GM20000 (cell line): Measurements from ENCODE around the gene SLC1A2.

ENCODE experiments used
- DNase-seq: peaks from one replicate; pipeline ENCODE4 v3.0.0; 2012; ENCODE audit warnings: low spot score
- TF ChIP-seq, protein P1 (sequence below): IDR thresholded peaks from 2 replicates; pipeline ENCODE4 v1.5.1; 2012; ENCODE audit warnings: mild to moderate bottlenecking, control low read depth; ENCODE audit errors: extremely low read depth, missing control alignments

SLC1A2 gene

DNA sequence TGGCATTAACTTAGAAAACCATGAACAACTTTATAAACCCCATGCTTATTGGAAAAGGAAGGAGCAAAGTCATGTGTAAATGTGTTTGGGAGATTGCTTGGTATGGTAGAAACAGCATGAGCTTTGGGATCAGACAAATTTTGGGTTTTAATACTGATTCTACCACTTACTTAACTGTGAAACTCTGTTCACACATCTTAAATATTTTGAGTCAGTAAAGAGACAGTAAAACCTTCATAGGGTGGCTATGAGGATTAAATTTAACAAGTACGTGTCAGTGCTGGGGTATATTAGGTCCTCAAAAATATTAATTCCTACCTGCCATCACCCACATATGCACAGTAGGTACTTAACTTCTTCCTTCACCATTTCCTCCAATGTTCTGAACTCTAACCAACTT is 183.9 kb downstream of the SLC1A2 start:
- no peak for DNase-seq

DNA sequence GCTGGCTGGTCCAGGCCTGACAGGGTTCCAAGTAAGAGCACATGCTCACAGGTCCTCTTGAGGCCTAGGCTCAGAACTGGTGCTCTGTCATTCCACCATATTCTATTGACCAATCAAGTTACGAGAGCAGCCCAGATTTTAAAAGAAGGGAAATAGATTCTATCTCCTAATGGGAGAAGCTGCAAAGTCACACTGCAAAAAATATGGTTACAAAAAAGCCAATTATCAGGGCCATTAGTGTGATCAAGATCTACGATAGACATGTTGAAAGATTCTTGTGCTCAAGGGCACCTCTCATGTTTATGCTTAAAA is 184.2 kb downstream of the SLC1A2 start:
- TF ChIP-seq, protein P1, sequence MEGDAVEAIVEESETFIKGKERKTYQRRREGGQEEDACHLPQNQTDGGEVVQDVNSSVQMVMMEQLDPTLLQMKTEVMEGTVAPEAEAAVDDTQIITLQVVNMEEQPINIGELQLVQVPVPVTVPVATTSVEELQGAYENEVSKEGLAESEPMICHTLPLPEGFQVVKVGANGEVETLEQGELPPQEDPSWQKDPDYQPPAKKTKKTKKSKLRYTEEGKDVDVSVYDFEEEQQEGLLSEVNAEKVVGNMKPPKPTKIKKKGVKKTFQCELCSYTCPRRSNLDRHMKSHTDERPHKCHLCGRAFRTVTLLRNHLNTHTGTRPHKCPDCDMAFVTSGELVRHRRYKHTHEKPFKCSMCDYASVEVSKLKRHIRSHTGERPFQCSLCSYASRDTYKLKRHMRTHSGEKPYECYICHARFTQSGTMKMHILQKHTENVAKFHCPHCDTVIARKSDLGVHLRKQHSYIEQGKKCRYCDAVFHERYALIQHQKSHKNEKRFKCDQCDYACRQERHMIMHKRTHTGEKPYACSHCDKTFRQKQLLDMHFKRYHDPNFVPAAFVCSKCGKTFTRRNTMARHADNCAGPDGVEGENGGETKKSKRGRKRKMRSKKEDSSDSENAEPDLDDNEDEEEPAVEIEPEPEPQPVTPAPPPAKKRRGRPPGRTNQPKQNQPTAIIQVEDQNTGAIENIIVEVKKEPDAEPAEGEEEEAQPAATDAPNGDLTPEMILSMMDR: no peak
- no peak for DNase-seq

More for the DNA sequence above, 183.9 kb downstream of the SLC1A2 start:
- TF ChIP-seq, protein P1: no peak

DNA sequence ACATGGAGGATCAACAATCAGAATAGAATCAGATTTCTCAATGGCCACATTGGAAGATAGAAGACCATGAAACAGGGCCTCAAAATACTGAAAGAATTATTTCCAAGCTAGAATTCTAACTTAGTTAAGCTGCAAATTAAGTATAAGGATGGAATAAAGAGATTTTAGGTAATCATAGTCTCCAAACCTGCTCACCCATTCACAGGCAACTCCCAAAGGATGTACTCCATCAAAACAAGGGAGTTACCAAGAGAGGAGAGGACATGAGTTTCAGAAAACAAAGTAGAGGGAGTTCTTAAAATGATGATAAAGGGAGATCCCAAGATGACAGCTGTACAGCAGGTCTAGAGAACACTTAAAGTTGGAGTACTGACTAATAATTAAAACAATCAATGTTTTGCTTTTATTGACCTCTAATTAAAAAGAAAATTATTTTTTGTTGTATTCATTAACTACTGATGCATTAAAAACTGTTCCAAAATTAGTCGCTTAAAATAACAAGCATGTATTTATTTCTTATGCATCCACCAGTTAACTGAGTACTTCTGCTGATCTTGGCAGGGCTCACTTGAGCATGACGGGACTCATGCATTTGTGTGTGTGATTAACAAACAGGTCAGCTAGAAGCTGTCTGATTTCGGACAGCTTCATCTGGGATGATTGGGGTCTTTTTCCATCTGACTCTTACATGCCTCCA is 184.8 kb downstream of the SLC1A2 start:
- TF ChIP-seq, protein P1: no peak
- no peak for DNase-seq

DNA sequence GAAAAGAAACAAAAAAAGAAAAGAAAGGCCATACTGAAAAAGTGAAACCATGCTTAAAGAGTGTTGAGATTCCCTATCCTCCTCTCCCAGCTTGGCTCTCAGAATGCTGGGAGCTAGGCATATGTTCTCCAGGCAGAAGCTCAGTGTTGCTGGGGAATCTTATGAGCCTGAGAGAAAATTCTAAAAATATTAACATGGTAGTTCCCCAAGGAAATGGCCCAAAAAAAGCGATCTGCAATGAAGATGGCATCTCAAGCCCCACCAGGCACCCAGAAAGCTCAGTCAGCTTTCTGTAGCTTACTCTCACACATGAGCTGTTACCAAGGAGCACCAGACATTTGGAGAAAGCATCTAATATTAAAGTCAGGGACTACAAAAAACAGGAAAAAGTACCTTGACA is 185.8 kb downstream of the SLC1A2 start:
- TF ChIP-seq, protein P1: no peak
- DNase-seq: no peak

DNA sequence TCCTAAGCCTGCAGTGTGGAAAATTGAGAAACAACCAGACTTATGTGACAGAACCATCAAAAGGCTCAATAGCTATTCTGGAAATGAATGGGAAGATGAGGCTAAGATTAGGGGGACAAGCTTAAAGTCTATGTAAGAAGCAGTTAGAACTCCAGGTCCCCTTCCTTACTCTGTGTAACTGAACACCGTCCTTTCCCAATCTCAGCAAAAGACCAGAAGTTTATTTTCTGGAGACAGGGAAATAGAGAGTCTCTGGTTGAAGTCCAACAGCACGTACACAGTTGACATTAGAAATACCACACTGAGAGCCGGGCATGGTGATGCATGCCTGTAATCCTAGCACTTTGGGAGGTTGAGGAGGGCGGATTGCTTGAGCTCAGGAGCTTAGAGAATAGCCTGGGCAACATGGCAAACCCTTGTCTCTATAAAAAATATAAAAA is 186.4 kb downstream of the SLC1A2 start:
- DNase-seq: no peak
- TF ChIP-seq, protein P1: no peak

DNA sequence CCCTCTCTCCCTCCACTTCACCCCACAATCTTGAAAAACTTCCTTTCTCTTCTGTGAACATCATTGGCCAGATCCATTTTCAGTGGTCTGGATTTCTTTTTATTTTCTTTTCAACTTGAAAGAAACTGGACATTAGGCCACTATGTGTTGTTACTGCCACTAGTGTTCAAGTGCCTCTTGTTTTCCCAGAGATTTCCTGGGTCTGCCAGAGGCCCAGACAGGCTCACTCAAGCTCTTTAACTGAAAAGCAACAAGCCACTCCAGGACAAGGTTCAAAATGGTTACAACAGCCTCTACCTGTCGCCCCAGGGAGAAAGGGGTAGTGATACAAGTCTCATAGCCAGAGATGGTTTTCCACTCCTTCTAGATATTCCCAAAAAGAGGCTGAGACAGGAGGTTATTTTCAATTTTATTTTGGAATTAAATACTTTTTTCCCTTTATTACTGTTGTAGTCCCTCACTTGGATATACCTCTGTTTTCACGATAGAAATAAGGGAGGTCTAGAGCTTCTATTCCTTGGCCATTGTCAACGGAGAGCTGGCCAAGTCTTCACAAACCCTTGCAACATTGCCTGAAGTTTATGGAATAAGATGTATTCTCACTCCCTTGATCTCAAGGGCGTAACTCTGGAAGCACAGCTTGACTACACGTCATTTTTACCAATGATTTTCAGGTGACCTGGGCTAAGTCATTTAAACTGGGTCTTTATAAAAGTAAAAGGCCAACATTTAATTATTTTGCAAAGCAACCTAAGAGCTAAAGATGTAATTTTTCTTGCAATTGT is 188.1 kb downstream of the SLC1A2 start:
- no peak for DNase-seq
- TF ChIP-seq, protein P1: no peak

DNA sequence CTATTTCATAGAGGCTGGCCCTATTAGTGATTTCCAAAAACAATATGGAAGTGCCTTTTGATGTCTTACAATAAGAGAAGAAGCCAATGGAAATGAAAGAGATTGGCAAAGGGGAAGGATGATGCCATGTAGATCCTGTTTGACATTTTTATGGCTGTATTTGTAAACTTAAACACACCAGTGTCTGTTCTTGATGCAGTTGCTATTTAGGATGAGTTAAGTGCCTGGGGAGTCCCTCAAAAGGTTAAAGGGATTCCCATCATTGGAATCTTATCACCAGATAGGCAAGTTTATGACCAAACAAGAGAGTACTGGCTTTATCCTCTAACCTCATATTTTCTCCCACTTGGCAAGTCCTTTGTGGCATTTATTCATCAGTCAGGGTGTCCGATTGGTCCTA is 189.0 kb downstream of the SLC1A2 start:
- no peak for DNase-seq
- TF ChIP-seq, protein P1: no peak
